ENCODE measurements around the gene PDAP1. TPM values are rescaled to one million over a fixed set of nuclear protein-coding genes. Genes with fewer than 3 reads are reported as not detected.

PDAP1 gene
- total RNA-seq, 3 donors from 2014 or later (not counting 1 experiment from before 2014, with no cell fraction given): 55.3 to 60.6 (median 59.3) TPM

- H3K36me3 ChIP-seq (ENCODE audit: control insufficient read depth, insufficient read depth, low read length): peaks cover 34% of the 10 kb centered on the region
- no peak for DNase-seq
- H3K4me1 Mint-ChIP-seq: peaks cover 56 to 65% of the 10 kb centered on the region in 2 donors
- H3K4me3 ChIP-seq (ENCODE audit: low read length): no peak overlapping the region
- no peaks in the 10 kb centered on the region for H3K9me3 ChIP-seq (ENCODE audit: control insufficient read depth, insufficient read depth, low read length)
- no peaks in the 10 kb centered on the region for H3K27me3 Mint-ChIP-seq (ENCODE audit: low read depth in 2 of 2)
- WGBS (ENCODE audit: insufficient coverage): 38% methylated on average over 1 of the region's 1 CpG
- peaks cover 58% of the 10 kb centered on the region for H3K4me1 ChIP-seq (ENCODE audit: control insufficient read depth, insufficient read depth, low read length)
- TF ChIP-seq, protein P1, sequence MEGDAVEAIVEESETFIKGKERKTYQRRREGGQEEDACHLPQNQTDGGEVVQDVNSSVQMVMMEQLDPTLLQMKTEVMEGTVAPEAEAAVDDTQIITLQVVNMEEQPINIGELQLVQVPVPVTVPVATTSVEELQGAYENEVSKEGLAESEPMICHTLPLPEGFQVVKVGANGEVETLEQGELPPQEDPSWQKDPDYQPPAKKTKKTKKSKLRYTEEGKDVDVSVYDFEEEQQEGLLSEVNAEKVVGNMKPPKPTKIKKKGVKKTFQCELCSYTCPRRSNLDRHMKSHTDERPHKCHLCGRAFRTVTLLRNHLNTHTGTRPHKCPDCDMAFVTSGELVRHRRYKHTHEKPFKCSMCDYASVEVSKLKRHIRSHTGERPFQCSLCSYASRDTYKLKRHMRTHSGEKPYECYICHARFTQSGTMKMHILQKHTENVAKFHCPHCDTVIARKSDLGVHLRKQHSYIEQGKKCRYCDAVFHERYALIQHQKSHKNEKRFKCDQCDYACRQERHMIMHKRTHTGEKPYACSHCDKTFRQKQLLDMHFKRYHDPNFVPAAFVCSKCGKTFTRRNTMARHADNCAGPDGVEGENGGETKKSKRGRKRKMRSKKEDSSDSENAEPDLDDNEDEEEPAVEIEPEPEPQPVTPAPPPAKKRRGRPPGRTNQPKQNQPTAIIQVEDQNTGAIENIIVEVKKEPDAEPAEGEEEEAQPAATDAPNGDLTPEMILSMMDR (IDR thresholded peaks at IDR 0.05): no peak
- no peaks in the 10 kb centered on the region for H3K27me3 ChIP-seq (ENCODE audit: control insufficient read depth, insufficient read depth, low read length)
- no peaks in the 10 kb centered on the region for H3K9me3 Mint-ChIP-seq
- intact Hi-C loops (cut with micrococcal nuclease): loop anchor here (5.0 kb wide), 2 partner anchors 34 to 146 kb away; partner anchors contain the start of genes ARPC1B and FAM200A
- H3K4me3 Mint-ChIP-seq: peak overlapping the region; percentile 96
- H3K27ac ChIP-seq (ENCODE audit: low read length): no peak overlapping the region
- peak overlapping the region; percentile 93 for H3K27ac Mint-ChIP-seq
- ATAC-seq: no peak
- peaks cover 6% of the 10 kb centered on the region for H3K36me3 Mint-ChIP-seq
Measured at GRCh38 chr7:99406557-99406956, 1.8 kb downstream of the PDAP1 start.

- Mint-ChIP-seq H3K36me3 (no peaks in the 10 kb centered on the region), H3K9me3 (no peaks in the 10 kb centered on the region), H3K4me1 (peaks cover 46 to 66% of the 10 kb centered on the region in 2 donors), H3K4me3 (no peak overlapping the region), H3K27ac (peak overlapping the region; percentile 23 to 72), H3K27me3 (ENCODE audit: low read depth in 2 of 2) (no peaks in the 10 kb centered on the region)
- intact Hi-C loops (cut with micrococcal nuclease): loop anchor here (5.0 kb wide), 2 partner anchors 33 to 147 kb away; partner anchors contain the start of genes ARPC1B and FAM200A
- 87% methylated on average over 10 of the region's 10 CpGs for WGBS (ENCODE audit: insufficient coverage)
- Histone ChIP-seq H3K4me3 (ENCODE audit: low read length) (no peak overlapping the region), H3K4me1 (ENCODE audit: control insufficient read depth, insufficient read depth, low read length) (peaks cover 52% of the 10 kb centered on the region), H3K27me3 (ENCODE audit: control insufficient read depth, insufficient read depth, low read length) (no peaks in the 10 kb centered on the region), H3K27ac (ENCODE audit: low read length) (no peak overlapping the region), H3K9me3 (ENCODE audit: control insufficient read depth, insufficient read depth, low read length) (no peaks in the 10 kb centered on the region), H3K36me3 (ENCODE audit: control insufficient read depth, insufficient read depth, low read length) (peaks cover 36% of the 10 kb centered on the region)
- ATAC-seq (peak in 1 of 3 donors; percentile 18), DNase-seq (peak in 1 of 2 donors; percentile 46)
- TF ChIP-seq, protein P1 (IDR thresholded peaks at IDR 0.05): no peak
Measured at GRCh38 chr7:99404977-99405320, 3.4 kb downstream of the PDAP1 start.

GRCh38 chr7:99404235-99404976 is 4.0 kb downstream of the PDAP1 start:
- no peak overlapping the region for H3K4me3 ChIP-seq (ENCODE audit: low read length)
- no peak for DNase-seq
- H3K36me3 ChIP-seq (ENCODE audit: control insufficient read depth, insufficient read depth, low read length): peaks cover 41% of the 10 kb centered on the region
- Mint-ChIP-seq H3K27ac (peak overlapping the region; percentile 48 to 72), H3K4me3 (no peak overlapping the region), H3K9me3 (no peaks in the 10 kb centered on the region), H3K27me3 (ENCODE audit: low read depth in 2 of 2) (no peaks in the 10 kb centered on the region), H3K4me1 (peaks cover 40 to 61% of the 10 kb centered on the region in 2 donors), H3K36me3 (no peaks in the 10 kb centered on the region)
- no peak overlapping the region for H3K27ac ChIP-seq (ENCODE audit: low read length)
- intact Hi-C loops (cut with micrococcal nuclease): no loop called here
- H3K4me1 ChIP-seq (ENCODE audit: control insufficient read depth, insufficient read depth, low read length): peaks cover 47% of the 10 kb centered on the region
- H3K9me3 ChIP-seq (ENCODE audit: control insufficient read depth, insufficient read depth, low read length): no peaks in the 10 kb centered on the region
- 93% methylated on average over 18 of the region's 18 CpGs for WGBS (ENCODE audit: insufficient coverage)
- TF ChIP-seq, protein P1 (IDR thresholded peaks at IDR 0.05): no peak
- no peaks in the 10 kb centered on the region for H3K27me3 ChIP-seq (ENCODE audit: control insufficient read depth, insufficient read depth, low read length)
- ATAC-seq: no peak
